ENCODE data around the gene GSG1L2.

GSG1L2 gene

GRCh38 chr17:9821921-9822320 lies at the start of gene GSG1L2:
Gene GSG1L2, minus strand, starts transcription at chr17:9822079. Its CDS starts 8 bp downstream, at chr17:9822071.
- no peak for DNase-seq (ENCODE audit: low read depth)
- no peak within 1 kb of the TSS for H3K4me3 ChIP-seq (ENCODE audit: low read depth, low read length)
- no peak for TF ChIP-seq CTCF (IDR thresholded peaks at IDR 0.05; ENCODE audit: control insufficient read depth, extremely low read depth, insufficient read depth)

GRCh38 chr17:9868552-9868951 lies 46.7 kb upstream of the GSG1L2 start:
- TF ChIP-seq CTCF (IDR thresholded peaks at IDR 0.05; ENCODE audit: control insufficient read depth, extremely low read depth, insufficient read depth), result no peak
- no peak overlapping the region for H3K4me3 ChIP-seq (ENCODE audit: low read depth, low read length)
- DNase-seq (ENCODE audit: low read depth), result no peak

DNA sequence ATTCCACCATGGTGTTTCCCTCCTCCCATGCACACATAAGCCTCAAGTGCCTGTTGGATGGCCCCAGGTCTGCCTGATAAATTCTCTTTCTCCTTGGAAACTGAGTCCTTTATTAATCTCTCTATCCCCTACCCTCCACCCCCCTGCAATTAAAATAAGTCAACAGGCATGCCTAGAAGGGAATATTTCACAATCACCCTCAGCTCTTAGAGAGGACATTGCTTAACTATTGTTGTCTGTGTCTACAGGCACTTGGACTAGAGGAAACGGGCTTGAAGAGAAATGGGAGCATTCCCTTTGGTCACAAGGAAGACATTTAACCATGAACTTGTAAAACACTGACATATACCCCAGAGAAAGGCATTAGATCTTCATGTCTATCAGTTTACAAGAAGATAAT lies 43.7 kb upstream of the GSG1L2 start:
- H3K4me3 ChIP-seq (ENCODE audit: low read depth, low read length), result no peak overlapping the region
- no peak for DNase-seq (ENCODE audit: low read depth)
- TF ChIP-seq CTCF (IDR thresholded peaks at IDR 0.05; ENCODE audit: control insufficient read depth, extremely low read depth, insufficient read depth), result no peak

GRCh38 chr17:9862949-9863348 lies 41.1 kb upstream of the GSG1L2 start:
- no peak for TF ChIP-seq CTCF (IDR thresholded peaks at IDR 0.05; ENCODE audit: control insufficient read depth, extremely low read depth, insufficient read depth)
- DNase-seq (ENCODE audit: low read depth), result no peak
- no peak overlapping the region for H3K4me3 ChIP-seq (ENCODE audit: low read depth, low read length)

DNA sequence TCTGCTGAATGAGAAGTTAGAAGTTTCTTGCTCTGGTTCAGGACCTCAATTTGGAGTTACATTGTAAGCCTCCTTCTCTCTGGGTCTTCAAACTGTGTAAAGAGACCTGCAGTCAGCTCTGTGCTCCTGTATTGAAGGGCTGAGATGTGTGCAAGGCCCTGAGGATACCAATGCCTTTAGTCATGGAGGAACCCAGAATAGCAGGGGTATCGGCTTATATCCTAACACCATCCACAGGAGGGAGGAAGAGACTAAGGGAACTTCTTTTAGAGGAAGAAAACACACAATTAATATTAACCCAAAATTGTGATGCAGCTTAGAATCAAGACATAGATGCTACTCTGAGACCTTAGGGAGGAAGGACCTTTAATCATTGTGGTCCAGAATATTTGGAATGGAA lies 40.3 kb upstream of the GSG1L2 start:
- no peak for TF ChIP-seq CTCF (IDR thresholded peaks at IDR 0.05; ENCODE audit: control insufficient read depth, extremely low read depth, insufficient read depth)
- no peak overlapping the region for H3K4me3 ChIP-seq (ENCODE audit: low read depth, low read length)
- no peak for DNase-seq (ENCODE audit: low read depth)

DNA sequence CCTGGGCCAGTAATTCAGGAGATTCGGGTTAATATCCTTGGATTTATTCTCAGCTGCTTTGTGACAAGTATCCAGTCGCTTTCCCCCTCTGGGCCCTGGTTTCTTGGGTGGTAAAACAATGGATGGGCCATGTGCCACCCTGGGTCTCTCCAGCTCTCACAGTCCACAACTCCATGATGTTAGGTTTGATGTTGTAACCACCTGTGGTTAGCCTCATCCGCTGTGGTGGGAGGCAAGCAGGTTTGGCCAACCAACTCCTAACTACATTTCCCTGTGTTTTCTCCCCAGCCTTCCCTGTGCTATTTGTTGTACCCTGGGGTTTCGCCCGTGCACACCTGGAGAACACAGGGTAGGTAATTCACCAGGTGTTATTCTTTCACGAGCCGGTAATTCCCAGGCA lies 39.0 kb upstream of the GSG1L2 start:
- no peak for DNase-seq (ENCODE audit: low read depth)
- H3K4me3 ChIP-seq (ENCODE audit: low read depth, low read length), result no peak overlapping the region
- no peak for TF ChIP-seq CTCF (IDR thresholded peaks at IDR 0.05; ENCODE audit: control insufficient read depth, extremely low read depth, insufficient read depth)

DNA sequence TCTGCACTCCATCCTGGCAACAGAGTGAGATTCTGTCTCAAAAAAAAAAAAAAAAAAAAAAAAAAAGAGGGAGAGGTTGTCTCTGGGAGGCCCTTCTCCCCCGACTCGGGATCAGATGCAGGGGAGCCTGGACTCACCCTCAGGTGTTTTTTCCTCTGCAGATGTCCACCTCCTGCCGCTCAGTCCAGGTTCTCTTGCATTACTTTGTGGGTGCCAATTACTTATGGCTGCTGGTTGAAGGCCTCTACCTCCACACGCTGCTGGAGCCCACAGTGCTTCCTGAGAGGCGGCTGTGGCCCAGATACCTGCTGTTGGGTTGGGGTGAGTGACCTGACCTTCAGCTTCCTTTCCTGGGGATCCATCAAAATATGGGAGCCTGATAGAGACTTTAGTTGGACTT lies 37.9 kb upstream of the GSG1L2 start:
- no peak for DNase-seq (ENCODE audit: low read depth)
- TF ChIP-seq CTCF (IDR thresholded peaks at IDR 0.05; ENCODE audit: control insufficient read depth, extremely low read depth, insufficient read depth), result no peak
- no peak overlapping the region for H3K4me3 ChIP-seq (ENCODE audit: low read depth, low read length)
